HG03064 (cell line): ENCODE measurements around the gene AGBL4.

Experiments
- ATAC-seq: cut with Tn5 transposase; IDR thresholded peaks from one replicate; pipeline ENCODE4 v1.9.1; 2021; ENCODE audit warnings: low read depth; ENCODE audit not compliant: unreplicated experiment

AGBL4 gene

DNA sequence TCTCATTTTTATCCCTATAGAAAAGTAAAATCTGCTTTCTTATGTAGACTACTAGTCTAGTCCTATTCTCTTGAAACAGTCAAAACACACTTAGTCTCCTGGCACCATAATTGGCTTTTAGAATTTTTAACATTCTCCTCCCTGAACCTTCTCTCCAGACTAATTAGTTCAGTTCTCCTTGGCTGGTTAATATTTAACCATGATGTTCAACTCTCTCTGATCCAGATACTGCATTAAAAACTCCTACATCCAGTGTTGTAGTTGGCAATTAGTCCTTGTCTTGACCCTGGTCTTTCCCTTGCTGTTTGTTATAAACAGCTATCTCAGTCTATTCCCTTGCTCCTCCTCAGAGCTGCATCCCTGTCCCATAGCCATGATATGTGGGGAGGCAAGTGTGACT, 824.2 kb downstream of the AGBL4 start:
- ATAC-seq, result no peak

DNA sequence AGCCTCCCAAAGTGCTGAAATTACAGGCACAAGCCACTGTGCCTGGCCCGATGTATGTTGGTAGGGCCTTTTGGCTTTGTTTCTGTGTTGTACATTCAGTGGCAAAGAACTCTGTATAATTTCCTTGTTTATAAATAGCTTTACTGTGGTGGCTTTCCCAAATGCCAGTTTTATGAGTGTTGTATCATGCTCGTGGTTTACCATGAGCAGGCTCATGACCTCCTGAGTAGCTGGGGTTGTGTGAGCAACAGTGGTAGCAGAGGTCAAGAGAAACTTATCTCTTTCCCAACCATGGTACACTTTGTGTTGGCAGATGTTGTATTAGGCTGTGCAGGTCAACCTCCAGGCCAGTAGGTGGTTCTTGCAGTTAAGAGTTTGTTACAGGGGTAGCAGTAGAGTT, 826.7 kb downstream of the AGBL4 start:
- no peak for ATAC-seq

DNA sequence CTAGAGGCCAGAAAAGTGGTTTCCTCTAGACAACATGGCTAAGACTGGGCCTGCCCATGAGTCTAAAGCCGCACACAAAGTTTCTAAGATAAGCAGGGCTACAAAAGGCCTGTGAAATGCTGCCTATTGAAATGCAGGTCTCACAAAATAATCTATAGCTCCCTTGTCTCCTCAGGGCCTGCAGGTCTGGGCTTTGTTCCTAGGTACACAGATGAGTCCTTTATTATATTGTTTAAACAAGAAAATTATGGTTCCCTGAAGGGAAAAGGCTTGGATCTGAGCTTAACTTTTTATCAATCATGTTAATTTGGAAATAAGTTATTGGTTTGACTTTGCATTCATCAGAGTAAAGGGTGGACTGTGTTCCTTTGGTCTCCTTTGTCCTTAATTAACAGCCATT, 833.6 kb downstream of the AGBL4 start:
- no peak for ATAC-seq

DNA sequence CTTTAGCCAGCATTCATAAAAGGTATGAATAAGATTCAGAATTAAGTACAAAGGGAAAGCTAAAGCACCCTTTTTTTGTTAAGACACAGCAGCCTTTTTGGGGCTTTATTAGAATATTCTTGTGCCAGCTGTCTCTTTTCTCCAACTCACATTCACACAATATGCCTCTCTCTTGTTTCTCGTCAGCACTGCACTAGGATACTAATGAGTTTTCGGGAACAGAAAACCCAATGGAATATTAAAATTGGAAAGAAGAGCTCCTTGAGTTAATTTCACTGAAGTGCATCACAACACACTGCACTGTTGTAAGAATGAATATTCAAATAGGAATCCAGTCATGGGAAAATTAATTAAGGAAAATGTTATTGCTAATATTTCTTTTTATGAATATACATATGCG, 836.7 kb downstream of the AGBL4 start:
- ATAC-seq, result no peak

DNA sequence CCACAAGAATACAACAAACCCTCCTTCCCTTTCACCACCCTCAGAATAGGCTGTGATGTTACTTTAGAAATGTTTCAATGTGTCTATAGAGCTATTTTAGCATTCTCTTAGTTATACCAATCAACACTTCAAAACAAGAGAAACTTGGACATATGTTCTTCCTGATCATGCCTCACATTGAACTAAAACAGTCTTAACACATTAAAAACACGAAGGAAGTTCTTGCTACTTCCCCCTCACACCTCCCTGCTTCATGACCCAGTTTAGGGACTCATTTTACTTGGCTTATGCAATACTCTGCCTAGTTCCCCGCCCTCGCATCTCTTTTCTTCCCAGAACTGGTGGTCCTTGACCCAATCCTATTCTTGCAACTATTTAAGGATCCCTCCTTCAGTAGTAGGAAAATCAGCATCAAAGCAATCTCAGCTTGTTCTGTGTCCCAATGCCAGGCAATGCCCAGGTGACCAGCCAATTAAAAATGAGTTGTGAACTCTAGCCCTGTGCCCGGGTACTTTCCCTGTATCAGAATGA, 838.2 kb downstream of the AGBL4 start:
- no peak for ATAC-seq

DNA sequence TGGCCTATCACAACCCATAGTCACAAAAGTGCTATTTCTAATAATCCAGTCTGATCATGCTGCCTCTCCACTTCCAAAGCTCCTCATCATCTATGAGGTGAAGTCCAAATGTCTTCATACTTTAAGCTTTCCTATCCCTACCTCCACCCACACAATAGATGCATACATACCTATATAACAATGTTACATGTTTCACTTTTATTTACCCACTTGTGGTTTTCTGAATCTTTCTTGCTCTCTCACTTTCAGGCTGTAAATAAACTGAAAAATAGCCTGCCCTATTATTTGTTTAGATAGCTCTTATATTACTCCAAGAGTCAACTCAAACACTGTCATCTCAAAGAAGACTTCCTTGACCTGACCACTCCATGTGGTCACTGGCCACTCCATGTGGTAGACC, 840.3 kb downstream of the AGBL4 start:
- ATAC-seq, result no peak

DNA sequence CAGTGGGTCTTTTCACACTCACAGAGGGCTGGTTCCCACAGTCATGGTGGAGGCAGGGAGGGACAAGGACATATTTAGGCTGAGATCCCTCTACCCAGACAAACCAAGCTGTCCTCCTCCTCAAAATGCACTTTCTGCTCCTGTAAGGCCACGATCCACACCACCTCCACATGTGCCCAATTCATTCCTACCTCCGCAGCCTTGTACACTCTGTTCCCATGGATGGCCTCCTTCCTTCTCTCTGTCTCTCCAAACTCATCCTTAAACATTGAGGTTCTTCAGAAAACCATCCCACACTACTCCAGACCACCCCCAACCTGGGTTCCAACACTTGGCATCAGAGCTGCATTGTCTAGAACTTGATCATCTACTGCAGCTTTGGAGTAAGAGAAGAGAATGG, 842.7 kb downstream of the AGBL4 start:
- ATAC-seq, result no peak

DNA sequence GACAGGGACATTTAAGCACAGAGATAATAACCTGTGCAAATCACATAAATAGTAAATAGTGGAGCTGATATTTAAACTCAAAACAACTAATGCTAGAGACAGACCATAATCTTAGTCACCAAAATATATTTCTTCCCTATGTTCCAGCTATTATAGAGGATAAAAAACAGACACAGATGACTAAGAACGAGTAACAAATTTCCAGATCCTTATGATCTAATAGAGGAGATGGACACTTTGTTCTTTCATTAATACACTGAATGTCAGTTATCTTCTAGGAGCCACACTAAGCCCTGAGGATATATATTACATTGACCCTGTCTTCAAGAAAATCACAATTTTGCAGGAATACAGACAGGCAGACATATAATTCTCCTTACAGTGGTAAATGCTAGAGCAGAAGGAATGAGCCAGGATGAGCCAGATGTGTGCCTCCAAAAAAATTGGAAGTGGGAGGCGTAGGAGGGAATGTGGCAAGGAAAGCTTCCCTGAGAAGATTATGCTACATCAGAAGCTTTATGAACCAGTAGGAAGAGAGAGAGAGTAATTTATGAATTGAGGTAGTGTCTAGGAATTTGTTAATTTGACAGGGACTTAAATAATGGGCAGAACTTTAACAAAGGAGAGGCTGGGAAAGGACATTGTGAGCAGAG, 851.7 kb downstream of the AGBL4 start:
- ATAC-seq, result no peak

DNA sequence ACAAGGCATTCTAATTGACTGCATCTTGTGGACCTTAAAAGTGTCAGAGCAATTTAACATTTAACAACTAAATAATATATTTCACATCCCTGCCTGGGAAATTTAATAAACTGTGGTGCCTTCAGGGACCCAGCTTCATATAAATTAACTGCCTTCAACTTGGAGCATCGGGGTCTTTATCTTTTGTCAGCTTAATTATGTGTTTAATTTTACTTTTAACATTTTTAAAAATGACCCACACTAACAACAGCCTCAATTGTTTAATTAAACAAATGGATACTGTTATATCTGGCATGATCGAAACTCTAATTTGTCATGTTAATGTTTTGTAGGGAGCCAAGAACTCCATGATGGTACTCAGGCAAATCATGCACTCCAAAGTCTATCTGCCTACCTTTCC, 857.7 kb downstream of the AGBL4 start:
- no peak for ATAC-seq

DNA sequence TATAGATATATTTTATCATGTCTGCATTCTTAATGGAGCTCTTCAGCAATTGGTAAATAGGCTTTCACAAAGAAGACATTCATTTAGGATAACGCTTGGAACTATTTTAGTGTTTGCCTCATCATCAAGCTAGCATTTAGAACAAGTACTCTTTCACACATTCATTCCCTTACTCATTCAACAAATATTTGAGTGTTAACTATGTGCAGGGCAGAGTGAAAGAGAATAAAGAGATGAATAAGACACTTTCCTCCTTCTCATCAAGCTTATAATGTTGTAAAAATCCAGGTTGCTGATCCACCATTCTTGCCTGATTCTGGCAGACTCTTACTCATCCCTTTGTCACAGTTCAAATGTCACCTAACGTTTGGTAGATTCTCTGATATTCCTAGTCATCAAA, 860.7 kb downstream of the AGBL4 start:
- ATAC-seq, result no peak

DNA sequence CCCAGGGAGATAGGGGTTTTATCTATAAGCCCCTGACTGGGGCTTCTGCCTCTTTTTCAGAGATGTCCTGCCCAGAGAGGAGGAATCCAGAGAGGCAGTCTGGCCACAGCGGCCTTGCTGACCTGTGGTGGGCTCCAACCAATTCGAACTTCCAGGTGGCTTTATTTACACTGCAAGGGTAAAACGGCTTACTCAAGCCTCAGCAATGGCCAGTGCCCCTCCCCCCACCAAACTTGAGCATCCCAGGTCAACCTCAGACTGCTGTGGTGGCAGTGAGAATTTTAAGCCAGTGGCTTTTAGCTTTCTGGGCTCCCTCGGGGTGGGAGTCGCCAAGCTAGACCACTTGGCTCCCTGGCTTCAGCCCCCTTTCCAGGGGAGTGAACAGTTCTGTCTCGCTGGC, 863.1 kb downstream of the AGBL4 start:
- no peak for ATAC-seq

DNA sequence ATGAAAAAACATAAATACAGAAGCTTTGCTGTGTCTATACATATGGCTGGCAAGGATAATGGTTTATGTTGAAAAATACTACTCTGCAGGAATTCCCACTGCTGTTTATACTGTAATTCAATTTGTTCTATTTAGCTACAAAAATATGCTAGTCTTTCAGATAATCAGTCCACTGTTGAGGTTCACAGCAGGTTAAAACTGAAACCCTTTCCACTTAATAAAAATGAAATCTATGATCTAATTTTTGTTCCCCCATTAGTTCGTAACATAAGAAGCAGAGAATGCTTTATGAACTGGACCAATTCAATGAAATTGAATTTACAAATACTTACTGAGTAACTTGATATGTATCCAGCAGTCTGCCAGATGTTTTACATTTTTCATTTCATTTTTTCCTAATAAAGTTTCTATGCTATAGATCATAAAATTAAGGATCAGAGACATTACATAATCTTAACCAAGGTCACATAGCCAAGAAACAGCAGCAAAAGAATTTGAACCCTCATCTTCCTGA, 887.0 kb downstream of the AGBL4 start:
- ATAC-seq, result no peak

DNA sequence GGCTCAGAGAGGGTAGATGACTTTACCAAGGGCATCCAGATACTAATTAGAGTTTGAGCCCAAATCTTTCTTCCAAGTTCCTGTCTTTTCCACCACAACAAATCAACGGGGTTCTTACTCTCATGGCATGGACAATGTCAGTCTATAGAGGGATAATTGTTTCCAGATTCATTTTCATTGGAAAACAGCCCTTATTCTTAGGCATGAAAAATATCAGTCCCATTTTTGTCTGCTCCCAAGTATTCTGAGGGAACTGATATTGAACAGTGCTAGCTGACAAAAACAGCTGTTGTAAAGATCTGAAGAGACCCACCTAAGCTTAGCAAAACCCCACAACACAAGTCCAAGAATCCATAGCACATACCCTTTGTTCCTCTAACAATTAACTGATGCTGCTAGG, 898.0 kb downstream of the AGBL4 start:
- ATAC-seq, result no peak

DNA sequence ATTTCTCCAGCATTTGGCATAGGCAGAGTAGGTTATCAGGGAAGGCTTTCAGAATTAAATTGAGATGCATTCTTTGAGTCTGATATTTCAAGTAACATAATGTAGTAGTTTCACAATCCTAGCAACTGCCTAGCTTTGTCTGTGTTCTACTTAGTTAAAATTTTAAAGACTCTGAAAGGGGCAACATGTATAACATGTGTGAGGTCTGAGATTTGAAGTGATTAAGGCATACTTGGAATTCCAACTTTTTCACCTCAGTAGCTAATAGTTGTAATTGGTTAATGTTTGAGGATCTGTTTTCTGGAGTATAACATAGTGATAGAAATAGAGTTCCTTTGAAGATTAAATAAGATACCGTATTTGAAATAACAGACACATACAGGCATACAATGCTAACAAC, 911.8 kb downstream of the AGBL4 start:
- ATAC-seq, result no peak

DNA sequence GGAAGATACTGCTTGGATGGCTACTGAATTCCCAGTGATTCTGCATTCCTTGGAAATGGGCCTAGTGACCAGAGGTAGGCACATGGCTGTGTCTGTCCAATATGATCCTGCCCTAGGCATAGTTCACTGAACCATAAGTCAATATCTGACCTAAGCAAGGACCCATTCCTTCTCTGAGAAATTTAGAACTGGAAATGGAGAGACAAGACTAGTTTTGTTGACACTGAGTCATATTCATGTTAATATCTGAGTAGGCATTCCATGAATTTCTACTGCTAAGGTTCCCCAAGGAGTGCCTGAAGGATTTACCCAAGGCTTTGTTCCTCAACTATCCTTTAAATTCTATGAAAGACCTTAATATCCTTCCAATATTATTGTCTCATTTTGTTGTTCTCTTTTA, 917.3 kb downstream of the AGBL4 start:
- no peak for ATAC-seq

DNA sequence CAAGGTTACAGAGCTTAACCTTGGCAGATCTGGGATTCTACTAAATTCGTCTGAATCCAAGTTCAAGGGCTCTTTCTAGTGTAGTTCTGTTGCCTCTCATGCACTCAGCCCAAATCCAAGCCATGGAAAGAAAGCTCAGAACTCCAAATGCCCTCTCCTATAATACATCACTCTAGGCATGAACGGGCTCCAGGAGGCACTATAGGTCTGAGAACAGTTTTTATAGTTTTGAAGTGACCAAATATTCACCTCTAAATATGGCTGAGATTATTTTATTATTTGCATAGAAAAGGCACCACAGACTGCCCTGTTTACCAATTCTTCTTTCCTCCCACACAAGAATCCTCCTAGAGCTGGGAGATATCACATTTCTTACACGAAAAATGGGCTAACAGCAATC, 919.2 kb downstream of the AGBL4 start:
- no peak for ATAC-seq

DNA sequence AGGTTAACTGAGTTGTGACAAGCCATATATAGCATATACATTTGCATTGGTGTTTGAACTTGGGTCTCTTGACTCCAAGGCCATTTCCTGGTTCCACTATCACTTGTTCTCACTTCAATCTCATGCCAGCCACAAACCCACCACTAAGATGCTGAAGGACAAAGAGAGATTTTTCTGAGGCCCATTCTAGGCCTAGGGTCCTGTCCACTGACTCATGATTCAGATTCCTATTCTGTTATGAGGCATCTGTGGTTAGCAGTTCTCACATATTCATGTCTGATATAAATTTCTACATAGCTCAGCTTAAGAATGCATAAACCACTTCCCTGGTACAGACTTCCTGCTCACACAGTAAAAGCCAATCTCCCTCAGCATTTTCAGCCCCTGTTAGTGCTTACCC, 921.0 kb downstream of the AGBL4 start:
- no peak for ATAC-seq

DNA sequence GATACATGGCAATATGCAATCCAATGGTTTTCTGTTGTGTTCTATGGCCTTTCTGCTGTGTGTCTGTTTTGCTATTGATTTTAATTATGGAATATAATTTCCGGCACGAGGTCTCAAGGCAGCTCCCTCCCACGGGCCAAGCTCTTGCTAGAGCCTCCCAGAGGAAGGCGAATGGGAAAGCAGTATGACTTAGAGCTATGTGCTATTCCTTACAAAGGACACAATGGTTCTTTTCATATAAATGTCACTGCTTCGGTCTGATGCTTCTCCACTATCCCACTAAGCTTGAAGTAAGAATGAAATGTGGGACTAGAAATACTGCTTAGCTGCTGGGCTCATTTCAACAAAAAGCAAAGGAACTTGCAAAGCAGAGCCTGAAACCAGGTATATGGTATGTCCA, 924.9 kb downstream of the AGBL4 start:
- no peak for ATAC-seq

DNA sequence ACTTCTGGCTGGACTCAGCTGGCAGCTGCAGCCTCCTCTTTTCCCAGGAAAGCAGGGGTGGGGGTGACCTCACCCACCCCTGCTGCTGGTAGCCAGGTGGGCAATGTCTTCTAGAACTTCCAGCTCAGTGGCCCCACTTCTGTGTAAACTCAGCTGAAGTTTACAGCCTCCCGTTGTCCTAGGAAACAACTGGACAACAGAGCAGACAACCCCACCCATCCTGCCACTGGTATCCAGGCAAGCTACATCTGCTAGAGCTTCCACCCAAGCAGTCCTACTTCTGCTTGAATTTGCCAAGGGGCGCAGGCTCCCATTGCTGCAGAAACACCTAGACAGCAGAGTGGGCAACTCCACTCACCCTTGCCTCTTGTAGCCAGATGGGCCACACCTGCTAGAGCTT, 937.4 kb downstream of the AGBL4 start:
- ATAC-seq, result no peak

DNA sequence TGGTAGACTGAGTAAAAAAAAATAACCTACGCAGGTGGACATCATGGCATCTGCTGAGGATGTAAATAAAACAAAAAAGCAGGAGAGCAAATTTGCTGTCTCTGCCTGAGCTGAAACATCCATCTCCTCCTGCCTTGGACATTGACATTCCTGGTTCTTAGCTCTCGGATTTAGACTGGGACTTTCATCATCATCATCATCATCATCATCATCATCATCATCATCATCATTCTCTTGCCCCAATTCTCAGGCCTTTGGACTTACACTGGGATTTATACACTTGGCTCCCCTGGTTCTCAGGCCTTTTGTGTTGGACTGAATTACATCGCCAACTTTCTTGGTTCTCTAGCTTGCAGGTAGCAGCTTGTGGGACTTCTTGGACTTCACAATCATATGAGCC, 938.7 kb downstream of the AGBL4 start:
- no peak for ATAC-seq

DNA sequence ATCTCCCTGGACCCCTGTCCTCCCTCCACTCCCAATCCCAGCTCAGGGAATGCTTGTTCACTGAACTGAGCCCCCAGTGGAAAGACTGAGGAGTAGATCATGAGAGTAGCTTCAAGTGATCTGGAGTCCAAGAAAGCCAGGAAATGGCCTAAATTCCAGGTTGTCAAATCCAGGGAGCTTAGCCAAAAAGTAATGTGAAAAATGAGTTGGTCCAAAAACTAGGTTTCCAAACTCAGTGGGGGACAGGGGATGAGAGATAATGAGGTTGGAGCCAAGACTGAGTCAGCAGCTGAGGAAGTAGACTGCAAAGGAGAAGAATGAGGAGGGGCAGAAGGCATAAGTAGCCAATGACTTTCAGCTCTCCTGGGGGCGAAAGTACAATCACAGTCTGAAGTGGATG, 963.0 kb downstream of the AGBL4 start:
- no peak for ATAC-seq

DNA sequence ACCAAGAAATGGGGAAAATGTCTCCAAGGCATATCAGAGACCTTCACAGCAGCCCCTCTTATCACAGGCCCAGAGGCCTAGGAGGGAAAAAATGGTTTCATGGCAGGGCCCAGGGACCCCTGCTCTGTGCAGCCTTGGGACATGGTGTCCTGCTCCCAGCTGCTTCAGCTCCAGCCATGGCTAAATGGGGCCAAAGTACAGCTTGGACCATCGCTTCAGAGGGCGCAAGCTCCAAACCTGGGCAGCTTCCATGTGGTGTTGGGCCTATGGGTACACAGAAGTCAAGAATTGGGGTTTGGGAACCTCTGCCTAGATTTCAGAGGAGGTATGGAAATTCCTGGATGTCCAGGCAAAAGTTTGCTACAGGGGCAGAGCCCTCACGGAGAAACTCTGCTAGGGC, 964.7 kb downstream of the AGBL4 start:
- no peak for ATAC-seq

DNA sequence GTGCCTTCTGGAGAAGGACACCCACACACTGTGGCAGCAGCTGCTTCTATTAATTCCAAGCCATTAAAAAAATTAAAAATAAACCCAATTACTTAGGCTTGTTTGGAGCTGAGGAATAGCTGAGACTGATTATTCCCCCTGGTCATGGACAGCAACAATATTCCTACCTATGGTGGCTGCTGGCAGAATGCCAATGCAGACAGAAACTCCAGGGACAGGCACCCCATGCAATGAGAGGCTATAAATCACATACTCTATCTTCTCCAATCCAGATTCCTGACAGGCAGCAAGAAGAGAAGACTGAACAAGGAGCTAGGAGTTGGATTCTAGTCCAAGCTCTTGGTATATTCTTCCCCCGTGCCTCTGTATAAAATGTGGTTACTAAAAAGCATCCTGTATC, 971.7 kb downstream of the AGBL4 start:
- no peak for ATAC-seq
